HCT116 (cell line): ENCODE results near the gene TNRC6A. TPM values are rescaled to one million over a fixed set of nuclear protein-coding genes. Genes with fewer than 3 reads are reported as not detected.
A peak's percentile ranks its signal among the peaks of the same experiment; 100 is the strongest.

ENCODE experiments used
- ATAC-seq: fragments of 200-7000 bp; cut with Tn5 transposase; 2 replicates; pipeline ENCODE4 v1.9.1; 2020; ENCODE audit warnings: mild to moderate bottlenecking, moderate library complexity
- BruUV-seq: library from RNA; stranded (reverse); fragments of 400-500 nt; replicated peaks from 2 replicates; lab custom pipeline; 2021; lab: Mats Ljungman, UMichigan
- CTCF ChIA-PET: fragments of 300-600 bp; sonication (Branson Sonifier 250); formaldehyde crosslinking; loops from one replicate; lab custom pipeline; 2021; ENCODE audit warnings: antibody characterized with exemption; lab: Charles Lee
- POLR2A ChIA-PET: fragments of 300-600, 350-600 bp; sonication (Branson Sonifier 250); formaldehyde crosslinking; loops from one replicate; lab custom pipeline; 2021; ENCODE audit warnings: antibody characterized with exemption; lab: Charles Lee
- RAD21 ChIA-PET, 2 experiments: fragments of 300-600 bp; sonication (Branson Sonifier 250); formaldehyde crosslinking; loops; one replicate each; lab custom pipeline; 2023; ENCODE audit warnings: low total read pairs in 2 of 2; ENCODE audit not compliant: uncharacterized antibody in 2 of 2, unreplicated experiment in 2 of 2, low non-redundant PET in 1 of 2; lab: Charles Lee
- DNase-seq: peaks from one replicate; pipeline ENCODE4 v3.0.0-alpha.2; 2010; ENCODE audit warnings: low read depth, low spot score
- H2AFZ ChIP-seq: fragments of 200-600 bp; shearing (Covaris generic), sonication (generic); 2 replicates; pipeline ENCODE4 v1.6.1; 2017; ENCODE audit warnings: low read depth, mixed run types, mixed read lengths, antibody characterized with exemption, low read length; ENCODE audit not compliant: poor library complexity, severe bottlenecking
- H3K27ac ChIP-seq: 2 replicates; pipeline ENCODE4 v1.5.1; 2012; ENCODE audit warnings: low read depth, low read length
- H3K27me3 ChIP-seq: fragments of 200-600 bp; sonication (generic); 2 replicates; pipeline ENCODE4 v1.6.1; 2016; ENCODE audit warnings: mixed run types, low read length, mixed read lengths; ENCODE audit not compliant: insufficient read depth
- H3K36me3 ChIP-seq, 2 experiments: fragments of 200-500 bp in 1 of 2; fragments of 200-600 bp in 1 of 2; sonication (Bioruptor generic) in 1 of 2; sonication (generic) in 1 of 2; 2 replicates each; pipeline versions ENCODE4 v1.5.1 to v1.6.1; 2014 to 2016; ENCODE audit warnings: low read length in 2 of 2, inconsistent platforms in 1 of 2, mixed read lengths in 1 of 2, mixed run types in 1 of 2; ENCODE audit not compliant: insufficient read depth in 2 of 2, control insufficient read depth in 1 of 2
- H3K4me1 ChIP-seq, 2 experiments: fragments of 200-600 bp in 1 of 2; sonication (generic) in 1 of 2; 2 replicates each; pipeline versions ENCODE4 v1.5.1 to v1.6.1; 2012 to 2017; ENCODE audit warnings: low read length in 2 of 2, inconsistent platforms in 1 of 2, mild to moderate bottlenecking in 1 of 2, mixed read lengths in 1 of 2, mixed run types in 1 of 2, moderate library complexity in 1 of 2; ENCODE audit not compliant: insufficient read depth in 2 of 2, control insufficient read depth in 1 of 2
- H3K4me2 ChIP-seq: fragments of 200-600 bp; sonication (generic); 2 replicates; pipeline ENCODE4 v1.6.1; 2017; ENCODE audit warnings: mixed run types, low read length, mixed read lengths
- H3K4me3 ChIP-seq, 2 experiments: fragments of 200-600 bp in 1 of 2; sonication (generic) in 1 of 2; replicated peaks in 1 of 2; 2 replicates each; pipeline ENCODE4 v1.5.1; 2011 to 2016; ENCODE audit warnings: low read length in 2 of 2, control low read depth in 1 of 2, low read depth in 1 of 2, mild to moderate bottlenecking in 1 of 2, mixed read lengths in 1 of 2, mixed run types in 1 of 2
- H3K79me2 ChIP-seq: fragments of 200-600 bp; sonication (generic); 2 replicates; pipeline ENCODE4 v1.6.1; 2017; ENCODE audit warnings: mild to moderate bottlenecking, mixed run types, low read length, moderate library complexity, mixed read lengths; ENCODE audit not compliant: insufficient read depth
- H3K9ac ChIP-seq: fragments of 200-600 bp; sonication (generic); 2 replicates; pipeline ENCODE4 v1.6.1; 2016; ENCODE audit warnings: low read length, mixed read lengths
- H3K9me2 ChIP-seq: fragments of 200-600 bp; sonication (generic), shearing (Covaris generic); 2 replicates; pipeline ENCODE4 v1.6.1; 2017; ENCODE audit warnings: mixed run types, mild to moderate bottlenecking, moderate library complexity; ENCODE audit not compliant: insufficient read depth
- H3K9me3 ChIP-seq, 2 experiments: fragments of 200-500 bp in 1 of 2; fragments of 200-600 bp in 1 of 2; sonication (Bioruptor generic) in 1 of 2; sonication (generic) in 1 of 2; 2 replicates each; pipeline ENCODE4 v1.6.1; 2014 to 2017; ENCODE audit warnings: low read length in 2 of 2, mixed read lengths in 2 of 2, inconsistent platforms in 1 of 2, low read depth in 1 of 2, mild to moderate bottlenecking in 1 of 2, mixed run types in 1 of 2, moderate library complexity in 1 of 2; ENCODE audit not compliant: control insufficient read depth in 1 of 2, insufficient read depth in 1 of 2
- H4K20me1 ChIP-seq: fragments of 200-600 bp; sonication (generic), shearing (Covaris generic); 2 replicates; pipeline ENCODE4 v1.6.1; 2017; ENCODE audit warnings: mixed run types, mild to moderate bottlenecking, moderate library complexity; ENCODE audit not compliant: insufficient read depth
- ATF3 ChIP-seq: IDR thresholded peaks from 2 replicates; pipeline ENCODE4 v1.6.1; 2012
- CBX3 ChIP-seq: IDR thresholded peaks from 2 replicates; pipeline ENCODE4 v1.6.1; 2012; ENCODE audit warnings: low read depth
- CTCF ChIP-seq, 3 experiments: fragments of 200-600 bp in 1 of 3; sonication (generic) in 1 of 3; IDR thresholded peaks in 2 of 3; conservative IDR thresholded peaks in 1 of 3; 2 replicates each; pipeline ENCODE4 v1.5.1; 2012 to 2017; ENCODE audit warnings: low read depth in 2 of 3, low read length in 2 of 3, antibody characterized with exemption in 1 of 3, borderline replicate concordance in 1 of 3, control low read depth in 1 of 3, mild to moderate bottlenecking in 1 of 3, mixed read lengths in 1 of 3, mixed run types in 1 of 3, moderate library complexity in 1 of 3; ENCODE audit not compliant: insufficient read depth in 1 of 3
- EGR1 ChIP-seq: IDR thresholded peaks from 2 replicates; pipeline ENCODE4 v1.6.1; 2012; ENCODE audit warnings: low read depth
- EZH2 ChIP-seq: fragments of 200-600 bp; sonication (generic); IDR thresholded peaks from 2 replicates; pipeline ENCODE4 v1.6.1; 2017; ENCODE audit warnings: antibody characterized with exemption, mixed run types
- FOSL1 ChIP-seq: IDR thresholded peaks from 2 replicates; pipeline ENCODE4 v1.6.1; 2012; ENCODE audit warnings: low read depth
- JUND ChIP-seq: IDR thresholded peaks from 2 replicates; pipeline ENCODE4 v1.6.1; 2012
- MAX ChIP-seq: IDR thresholded peaks from 2 replicates; pipeline ENCODE4 v1.6.1; 2012
- POLR2A ChIP-seq: IDR thresholded peaks from 2 replicates; pipeline ENCODE4 v1.7.0; 2011; ENCODE audit warnings: borderline replicate concordance; ENCODE audit not compliant: insufficient read depth, insufficient read length; ENCODE audit errors: extremely low read depth
- RAD21 ChIP-seq: IDR thresholded peaks from 2 replicates; pipeline ENCODE4 v1.6.1; 2012; ENCODE audit warnings: low read depth, mild to moderate bottlenecking
- REST ChIP-seq: IDR thresholded peaks from 2 replicates; pipeline ENCODE4 v1.6.1; 2012; ENCODE audit warnings: low read depth
- SIN3A ChIP-seq: IDR thresholded peaks from 2 replicates; pipeline ENCODE4 v1.6.1; 2012; ENCODE audit warnings: low read depth
- SRF ChIP-seq: IDR thresholded peaks from 2 replicates; pipeline ENCODE4 v1.6.1; 2012; ENCODE audit warnings: low read depth
- TCF7L2 ChIP-seq: IDR thresholded peaks from 2 replicates; pipeline ENCODE4 v1.7.0; 2011; ENCODE audit warnings: borderline replicate concordance, inconsistent platforms; ENCODE audit not compliant: insufficient read depth, insufficient read length; ENCODE audit errors: extremely low read depth
- YY1 ChIP-seq: IDR thresholded peaks from 2 replicates; pipeline ENCODE4 v1.6.1; 2011; ENCODE audit warnings: low read length, low read depth, moderate library complexity, mild to moderate bottlenecking; ENCODE audit not compliant: insufficient replicate concordance; ENCODE audit errors: extremely low read depth
- ZBTB33 ChIP-seq: IDR thresholded peaks from 2 replicates; pipeline ENCODE4 v1.6.1; 2011; ENCODE audit warnings: mild to moderate bottlenecking, low read length, moderate library complexity; ENCODE audit not compliant: insufficient replicate concordance; ENCODE audit errors: extremely low read depth
- ZFX ChIP-seq: fragments of 450-650 bp; IDR thresholded peaks from 2 replicates; pipeline ENCODE4 v1.6.1; 2017
- ZNF274 ChIP-seq: fragments of 200-500 bp; sonication (Bioruptor generic); IDR thresholded peaks from 2 replicates; pipeline ENCODE4 v1.6.1; 2014; ENCODE audit warnings: mild to moderate bottlenecking, low read depth, low read length, inconsistent platforms
- intact Hi-C: fragments of 100-400 bp; cut with micrococcal nuclease; formaldehyde crosslinking; loops from 2 replicates; pipeline ENCODE4 v1.10.0; 2022
- total RNA-seq: library from RNA; stranded (reverse); gene quantifications from one replicate; pipeline ENCODE4 v1.2.1, GENCODE V29; 2021; ENCODE audit not compliant: unreplicated experiment

The TNRC6A gene
- total RNA-seq, 1 experiment from 2014 or later = 37.0 TPM

GRCh38 chr16:24853830-24854229 is 124.4 kb downstream of the TNRC6A start:
- ChIA-PET POLR2A (no interaction called here), CTCF (no interaction called here), RAD21 (no interaction called here)
- Histone ChIP-seq H3K27me3 (no peaks in the 10 kb centered on the region), H3K9ac (no peak overlapping the region), H2AFZ (no peak overlapping the region), H3K9me3 (no peaks in the 10 kb centered on the region), H3K79me2 (no peaks in the 10 kb centered on the region), H4K20me1 (no peaks in the 10 kb centered on the region; the same call in 1 of the 2 replicates), H3K4me2 (peak overlapping the region; percentile 35), H3K27ac (no peak overlapping the region), H3K4me3 (no peak overlapping the region), H3K4me1 (peaks cover 2 to 42% of the 10 kb centered on the region in 2 experiments; a peak in 2 of 4 replicates), H3K36me3 (no peaks in the 10 kb centered on the region), H3K9me2 (no peaks in the 10 kb centered on the region)
- DNase-seq = no peak
- ATAC-seq = peak; percentile 35
- no peak for TF ChIP-seq CTCF (IDR thresholded peaks at IDR 0.05 in 2 of 3, conservative IDR thresholded peaks at IDR 0.05 in 1 of 3; ENCODE audit: borderline replicate concordance in 1 of 3, insufficient read depth in 1 of 3, low read depth in 2 of 3, low read length in 2 of 3)
- TF ChIP-seq SRF = no peak
- no peak for TF ChIP-seq CBX3
- TF ChIP-seq EZH2 = no peak
- no peak for TF ChIP-seq JUND
- no peak for TF ChIP-seq ZNF274
- TF ChIP-seq RAD21 = no peak
- TF ChIP-seq REST = no peak
- no peak for TF ChIP-seq MAX
- TF ChIP-seq ATF3 = no peak
- no peak for TF ChIP-seq YY1
- no peak for TF ChIP-seq EGR1
- TF ChIP-seq SIN3A = no peak
- no peak for TF ChIP-seq FOSL1
- no peak for TF ChIP-seq ZFX
- TF ChIP-seq POLR2A = no peak
- TF ChIP-seq TCF7L2 = no peak
- TF ChIP-seq ZBTB33 = no peak
- TF ChIP-seq, all 23 proteins: peak for 0
- BruUV-seq = no TSS peak
- intact Hi-C loops = no loop called here
